ENCODE data around the gene PKD1.

Gene PKD1

DNA sequence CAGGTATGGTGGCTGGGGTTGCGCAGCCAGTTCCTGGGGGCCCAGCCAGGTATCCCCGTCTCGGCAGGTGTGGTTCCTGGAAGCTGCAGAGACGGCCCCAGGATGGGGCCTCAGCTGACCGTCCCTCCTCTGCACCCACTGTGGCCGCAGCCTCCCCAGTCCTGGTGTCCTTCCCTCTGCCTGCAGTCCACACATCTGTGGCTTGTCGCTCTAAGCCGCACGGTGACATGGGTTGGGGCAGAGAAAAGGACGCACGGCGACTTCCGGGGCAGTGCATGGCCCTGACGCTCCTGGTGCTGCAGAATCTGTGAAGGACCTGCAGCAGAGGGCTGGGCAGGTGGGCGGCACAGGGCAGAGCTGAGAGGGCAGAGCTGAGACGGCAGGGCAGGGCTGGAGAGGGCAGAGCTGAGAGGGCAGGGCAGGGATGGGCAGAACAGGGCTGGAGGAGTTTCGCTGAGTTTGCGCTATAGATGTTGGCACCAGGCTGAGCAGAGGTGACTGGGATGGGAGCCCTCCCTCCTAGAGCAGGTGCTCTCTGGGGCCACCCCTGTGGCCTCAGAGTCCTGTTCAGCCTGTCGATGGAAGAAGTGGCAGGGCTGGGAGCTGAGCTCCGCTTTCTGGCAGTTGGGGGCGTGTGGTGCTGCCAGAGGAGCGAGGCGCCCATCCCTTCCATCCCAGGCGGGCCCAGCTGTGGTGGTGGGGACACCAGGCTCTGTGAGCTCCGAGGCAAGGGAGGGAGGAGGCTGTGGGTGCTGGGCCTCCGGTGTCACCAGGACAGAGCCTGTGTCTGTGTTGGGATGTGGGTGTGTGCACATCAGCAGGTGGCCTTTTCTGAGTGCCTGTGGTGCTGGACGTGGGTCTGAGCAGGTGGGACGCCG lies 64.9 kb downstream of the PKD1 start:
- no peak for DNase-seq

DNA sequence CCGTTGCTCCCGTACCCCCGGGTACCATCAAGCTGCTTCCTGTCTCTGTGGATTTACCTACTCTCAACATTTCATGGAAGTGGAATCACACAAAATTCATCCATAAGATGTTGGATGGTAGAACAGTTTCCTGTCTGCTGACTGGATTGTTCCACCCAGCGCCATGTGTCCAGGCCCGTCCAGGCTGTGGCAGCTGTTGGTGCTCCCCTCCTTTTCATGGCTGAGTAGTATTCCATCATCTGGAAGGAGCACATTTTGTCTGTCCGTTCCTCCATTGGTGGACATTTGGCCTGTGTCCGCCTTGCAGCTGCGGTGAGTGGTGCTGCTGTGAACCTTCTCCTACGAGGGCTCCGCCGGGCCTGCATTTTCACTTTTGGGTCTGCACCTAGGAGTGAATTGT lies 69.6 kb downstream of the PKD1 start:
- DNase-seq = no peak

DNA sequence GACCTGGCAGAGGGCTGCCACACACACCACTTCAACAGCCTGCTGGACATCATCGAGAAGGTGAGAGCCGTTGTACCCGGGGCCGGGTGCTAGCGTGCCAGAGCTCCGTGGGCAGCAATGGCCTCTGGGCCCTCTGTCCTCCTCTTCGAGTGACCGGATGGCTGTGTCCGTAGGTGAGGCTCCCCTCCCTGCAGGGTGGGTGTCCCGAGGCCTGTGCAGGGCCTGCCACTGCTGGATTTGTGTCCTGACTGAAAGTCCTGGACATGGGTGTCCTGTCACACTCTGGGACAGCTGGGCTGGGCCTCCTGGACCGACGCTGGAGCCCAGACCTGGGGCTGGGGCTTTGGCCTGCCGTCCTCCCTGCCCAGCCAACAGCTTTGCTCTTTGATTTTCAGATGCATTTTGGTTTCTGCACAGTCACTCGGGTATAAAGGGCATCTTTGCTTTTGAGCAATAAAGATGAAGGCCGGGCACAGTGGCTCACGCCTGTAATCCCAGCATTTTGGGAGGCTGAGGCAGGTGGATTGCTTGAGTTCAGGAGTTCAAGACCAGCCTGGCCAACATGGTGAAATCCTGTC lies 71.2 kb downstream of the PKD1 start:
- DNase-seq = no peak

DNA sequence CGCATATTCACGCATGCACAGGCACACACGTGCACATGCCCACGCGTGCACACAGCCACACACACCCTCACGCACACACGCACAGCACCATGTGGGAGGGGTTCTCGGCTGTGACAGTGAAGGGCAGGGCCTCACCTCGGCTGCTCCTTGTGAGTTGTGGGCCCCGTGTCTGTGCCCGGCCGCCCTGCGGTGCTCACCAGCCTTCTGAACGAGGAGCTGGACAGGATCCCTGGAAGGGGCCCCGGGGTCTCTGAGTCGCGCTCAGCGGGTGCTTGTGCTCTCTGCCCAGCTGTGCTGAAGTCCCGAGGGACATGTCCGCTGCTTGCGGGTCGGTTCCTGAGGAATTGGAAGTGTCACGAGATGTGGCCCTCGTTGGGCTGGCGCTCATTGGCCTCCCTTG lies 71.8 kb downstream of the PKD1 start:
- no peak for DNase-seq

GRCh38 chr16:2062801-2063200 lies 72.9 kb downstream of the PKD1 start:
- no peak for DNase-seq

DNA sequence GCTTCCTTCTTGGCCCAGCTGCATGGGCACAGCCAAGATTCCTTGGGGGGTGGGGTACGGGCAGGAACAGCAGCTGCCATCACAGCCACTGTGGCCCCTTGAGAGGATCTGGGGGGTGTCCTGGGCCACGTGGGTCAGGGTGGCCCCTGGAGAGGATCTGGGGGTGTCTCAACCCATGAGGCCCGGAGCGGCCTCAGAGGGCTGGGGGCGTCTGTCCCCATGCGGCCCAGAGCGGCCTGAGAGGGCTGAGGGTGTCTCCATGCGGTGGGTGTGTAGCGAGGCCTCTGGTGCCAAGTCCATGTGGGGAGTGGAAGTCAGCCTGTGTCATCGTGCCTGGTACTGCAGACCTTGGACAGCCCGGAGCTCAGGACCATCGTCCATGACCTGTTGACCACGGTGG lies 74.2 kb downstream of the PKD1 start:
- DNase-seq = no peak

DNA sequence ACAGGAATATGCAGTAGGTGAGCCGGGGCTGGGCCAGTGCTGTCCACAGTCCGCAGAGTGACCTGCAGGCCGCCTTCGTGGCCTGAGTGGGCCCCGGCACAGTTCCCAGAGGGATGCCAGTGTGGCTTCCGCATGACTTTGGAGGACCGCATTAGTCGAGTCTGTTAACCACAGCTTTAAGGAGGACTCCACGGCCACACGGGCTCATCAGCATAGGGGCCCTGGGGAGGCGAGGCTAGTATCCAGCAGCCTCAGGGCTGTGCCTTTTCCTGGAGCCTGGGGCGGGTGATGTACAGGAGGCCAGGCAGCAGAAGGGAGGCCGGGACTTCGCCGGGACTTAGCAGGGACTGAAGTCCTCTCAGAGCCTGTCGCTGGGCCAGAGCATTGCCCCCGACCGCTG lies 74.7 kb downstream of the PKD1 start:
- DNase-seq = no peak

- DNase-seq = no peak
Measured at GRCh38 chr16:2060346-2060745, 75.4 kb downstream of the PKD1 start.

GRCh38 chr16:2058872-2059271 lies 76.8 kb downstream of the PKD1 start:
- no peak for DNase-seq

DNA sequence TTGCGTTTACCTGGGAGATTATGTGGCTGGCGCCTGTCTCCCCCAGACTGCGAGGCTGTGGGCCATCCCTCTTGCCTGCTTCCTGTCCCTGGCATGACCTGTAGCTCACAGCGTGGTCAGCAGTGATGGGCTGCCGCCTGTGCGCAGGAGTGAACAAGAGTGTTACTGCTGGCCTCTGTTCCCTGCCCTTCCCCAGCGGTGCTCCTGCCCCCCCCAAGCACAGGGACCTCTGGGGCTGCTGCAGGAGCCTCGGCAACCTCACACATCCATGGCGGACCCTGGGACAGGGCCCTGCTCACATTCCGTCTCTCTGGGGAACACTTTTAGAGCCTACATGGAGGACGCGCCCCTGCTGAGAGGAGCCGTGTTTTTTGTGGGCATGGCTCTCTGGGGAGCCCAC lies 77.3 kb downstream of the PKD1 start:
- no peak for DNase-seq

- DNase-seq = no peak
Measured at GRCh38 chr16:2057438-2057837, 78.3 kb downstream of the PKD1 start.

DNA sequence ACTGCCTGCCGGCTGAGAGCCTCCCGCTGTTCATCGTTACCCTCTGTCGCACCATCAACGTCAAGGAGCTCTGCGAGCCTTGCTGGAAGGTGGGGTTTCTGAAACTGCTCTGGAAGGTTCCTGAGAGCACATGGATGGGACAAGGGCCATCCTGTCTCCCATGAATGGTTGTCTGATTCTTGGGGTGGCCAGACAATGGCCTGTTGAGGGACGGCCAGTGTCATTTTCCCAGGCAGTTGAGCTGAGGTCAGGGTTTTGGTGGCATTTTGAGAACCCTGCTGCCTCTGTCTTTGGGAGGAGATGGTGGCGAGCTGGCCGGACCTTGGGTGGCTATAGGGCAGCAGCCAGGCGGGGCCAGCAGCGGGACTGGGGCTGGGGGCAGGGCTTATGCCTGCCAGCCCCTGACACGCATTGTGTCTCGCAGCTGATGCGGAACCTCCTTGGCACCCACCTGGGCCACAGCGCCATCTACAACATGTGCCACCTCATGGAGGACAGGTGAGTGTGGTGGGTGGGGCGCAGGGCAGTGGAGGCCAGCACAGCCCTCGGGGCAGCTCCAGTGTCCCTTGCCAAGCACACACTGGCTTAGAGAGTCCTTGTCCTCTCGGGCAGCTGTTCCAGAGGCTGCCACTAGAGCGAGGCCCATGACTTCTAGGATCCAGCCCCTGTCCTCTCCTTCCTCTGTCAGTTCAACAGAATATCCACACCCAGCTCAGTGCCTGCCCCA lies 78.9 kb downstream of the PKD1 start:
- DNase-seq = no peak

GRCh38 chr16:2056077-2056476 lies 79.6 kb downstream of the PKD1 start:
- DNase-seq = no peak

DNA sequence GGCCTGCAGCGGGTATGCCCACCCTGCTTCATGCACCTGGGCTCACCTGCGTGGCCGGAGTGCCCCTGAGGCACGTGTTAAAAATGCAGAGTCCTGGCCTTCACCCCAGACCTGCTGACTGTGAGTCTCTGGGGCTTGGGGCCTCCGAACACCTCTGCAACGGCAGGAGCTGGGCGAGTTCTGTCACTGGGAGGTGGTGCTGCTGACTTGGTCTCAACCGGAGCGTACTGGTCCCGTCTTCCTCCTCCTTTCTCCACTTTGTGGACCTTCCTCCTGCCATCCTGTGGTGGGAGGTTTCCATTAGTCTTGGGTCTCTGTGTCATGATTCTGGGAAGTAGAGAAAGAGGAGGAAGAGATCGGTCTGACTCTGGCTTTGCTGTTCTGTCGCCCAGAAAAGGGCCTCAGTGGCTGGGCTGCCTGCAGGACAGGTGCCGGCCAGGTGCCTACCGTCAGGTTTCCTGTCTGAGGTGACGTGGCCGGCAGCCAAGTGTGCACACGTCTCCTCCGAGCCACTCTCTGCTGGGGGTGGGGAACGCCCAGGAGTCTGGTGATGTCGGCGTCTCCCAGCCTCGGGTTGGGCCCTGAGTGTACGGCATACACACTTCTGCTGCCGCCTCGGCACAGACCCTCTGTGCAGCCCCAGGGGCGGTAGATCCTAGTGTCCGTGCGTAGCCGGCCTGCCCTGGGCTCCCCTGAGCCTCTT lies 81.0 kb downstream of the PKD1 start:
- no peak for DNase-seq

- no peak for DNase-seq
Measured at GRCh38 chr16:2053897-2054296, 81.8 kb downstream of the PKD1 start.

DNA sequence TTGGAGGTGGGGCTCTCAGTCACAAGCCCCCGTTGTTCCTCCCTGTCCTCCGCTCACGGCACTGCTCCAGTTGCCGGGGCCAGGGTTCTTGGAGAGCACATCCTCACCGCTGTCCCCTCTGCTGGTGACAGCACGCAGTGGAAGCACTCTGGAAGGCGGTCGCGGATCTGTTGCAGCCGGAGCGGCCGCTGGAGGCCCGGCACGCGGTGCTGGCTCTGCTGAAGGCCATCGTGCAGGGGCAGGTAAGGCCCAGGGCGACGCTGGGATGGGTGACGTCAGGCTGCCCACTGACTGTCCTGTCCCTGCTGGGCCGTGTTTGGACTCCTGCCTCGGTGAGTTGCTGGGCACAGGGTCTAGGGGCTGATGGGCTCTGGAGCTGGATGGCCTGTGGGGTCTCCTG lies 82.5 kb downstream of the PKD1 start:
- DNase-seq = no peak

DNA sequence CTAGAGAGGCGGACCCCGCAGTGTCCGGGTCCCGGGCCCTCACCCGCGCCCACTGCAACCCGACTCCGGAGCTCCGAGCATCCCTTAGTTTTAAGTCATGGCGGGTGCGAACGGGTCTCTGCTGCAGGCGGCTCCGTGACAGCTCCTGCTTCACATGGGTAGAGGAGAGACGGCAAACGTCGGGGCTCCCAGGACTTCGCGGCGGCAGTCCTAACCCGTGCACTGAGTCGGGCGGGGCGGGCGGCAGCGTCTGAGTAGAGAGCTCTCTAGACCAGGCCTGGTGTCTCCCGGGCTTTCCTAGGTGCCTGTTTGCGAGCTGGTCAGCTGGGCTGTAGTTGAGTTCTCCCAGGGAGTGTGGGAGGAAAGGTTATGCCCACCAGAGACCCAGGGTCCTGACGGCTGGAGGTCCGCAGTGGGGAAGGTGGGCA lies 87.6 kb downstream of the PKD1 start:
- DNase-seq = no peak

GRCh38 chr16:2047330-2048115 lies 88.2 kb downstream of the PKD1 start, which contains the start of the genes NTHL1 and TSC2:
NTHL1 (minus strand) TSS chr16:2047834; CDS start chr16:2047823, 11 bp downstream.
TSC2 (plus strand) TSS chr16:2047985; CDS start chr16:2048616, 631 bp downstream.
- DNase-seq = peak; percentile 66

DNA sequence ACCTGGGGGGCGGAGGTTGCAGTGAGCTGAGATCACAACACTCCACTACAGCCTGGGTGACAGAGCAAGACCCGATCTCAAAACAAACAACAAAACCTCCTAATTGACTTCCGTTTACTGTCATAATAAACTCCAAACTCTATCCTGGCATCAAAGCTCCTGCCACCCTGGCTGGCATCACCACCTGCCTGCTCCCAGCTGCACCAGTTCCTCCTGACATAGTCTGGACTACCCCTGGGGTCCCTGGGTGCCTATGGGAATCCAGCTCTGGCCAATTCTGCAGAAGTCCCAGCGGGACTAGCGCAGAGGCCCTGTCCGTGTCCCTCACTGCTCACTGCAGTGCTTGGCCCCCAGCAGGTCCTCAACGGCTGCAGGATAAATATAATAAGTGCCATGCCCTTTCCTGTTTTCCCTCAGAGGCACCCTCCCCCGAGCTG lies 88.8 kb downstream of the PKD1 start:
- no peak for DNase-seq

GRCh38 chr16:2045965-2046892 lies 89.5 kb downstream of the PKD1 start:
- DNase-seq = no peak

GRCh38 chr16:2044541-2044940 lies 91.2 kb downstream of the PKD1 start:
- no peak for DNase-seq

Measured in NCI-H1436 treated with DMSO at 0.1 percent for 48 hours (cell line).